ENCODE data around the gene COMMD6. TPM values are rescaled to one million over a fixed set of nuclear protein-coding genes. Genes with fewer than 3 reads are reported as not detected.

The COMMD6 gene
- total and polyA plus RNA-seq, 2 of the 13 experiments (the other 11 are each of a cell fraction or from before 2014, with no cell fraction given): 97.0 to 164 TPM

DNA sequence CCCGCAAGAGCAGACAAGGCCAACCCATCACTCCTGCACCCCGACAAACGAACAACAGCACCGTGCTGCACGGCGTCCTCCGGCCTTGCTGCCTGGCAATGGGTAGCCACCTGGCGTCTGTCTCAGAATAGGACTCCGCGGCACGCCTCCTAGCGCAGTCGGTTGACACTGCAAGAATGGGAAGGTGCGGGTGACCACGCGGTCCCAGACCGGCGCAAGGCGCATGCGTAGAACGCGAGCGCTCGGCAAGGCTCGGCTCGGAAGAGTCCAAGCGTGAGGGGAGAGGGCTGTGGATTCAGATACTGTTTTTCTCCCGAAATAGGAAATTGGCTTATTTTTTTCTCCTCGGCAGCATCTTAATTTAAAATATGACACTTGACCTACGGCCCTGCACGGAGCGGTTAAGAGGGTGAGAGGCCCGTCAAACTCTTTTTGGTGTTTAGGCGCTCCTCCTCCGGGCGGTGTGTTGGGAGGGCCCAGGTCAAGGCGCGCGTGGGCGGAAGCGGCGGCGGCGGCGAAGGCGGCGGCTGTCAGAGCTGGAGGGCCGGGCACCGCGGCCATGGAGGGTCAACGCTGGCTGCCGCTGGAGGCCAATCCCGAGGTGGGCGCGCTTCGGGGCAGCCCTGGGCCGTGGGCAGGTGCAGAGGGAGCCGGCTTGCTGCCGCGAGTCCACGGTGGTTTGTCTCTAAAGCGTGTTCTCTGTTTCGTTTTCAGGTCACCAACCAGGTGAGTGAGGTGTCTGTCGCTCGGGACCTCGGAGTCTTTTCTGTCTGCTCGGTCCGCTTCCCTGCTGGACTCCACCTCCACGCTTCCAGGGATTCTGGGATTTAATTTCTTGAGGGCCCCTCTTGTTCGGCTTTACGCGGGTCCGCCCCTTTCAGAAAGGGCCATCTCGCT is 11.9 kb upstream of the COMMD6 start, which contains the start of gene UCHL3 (continued):
- TF ChIP-seq, protein P1, sequence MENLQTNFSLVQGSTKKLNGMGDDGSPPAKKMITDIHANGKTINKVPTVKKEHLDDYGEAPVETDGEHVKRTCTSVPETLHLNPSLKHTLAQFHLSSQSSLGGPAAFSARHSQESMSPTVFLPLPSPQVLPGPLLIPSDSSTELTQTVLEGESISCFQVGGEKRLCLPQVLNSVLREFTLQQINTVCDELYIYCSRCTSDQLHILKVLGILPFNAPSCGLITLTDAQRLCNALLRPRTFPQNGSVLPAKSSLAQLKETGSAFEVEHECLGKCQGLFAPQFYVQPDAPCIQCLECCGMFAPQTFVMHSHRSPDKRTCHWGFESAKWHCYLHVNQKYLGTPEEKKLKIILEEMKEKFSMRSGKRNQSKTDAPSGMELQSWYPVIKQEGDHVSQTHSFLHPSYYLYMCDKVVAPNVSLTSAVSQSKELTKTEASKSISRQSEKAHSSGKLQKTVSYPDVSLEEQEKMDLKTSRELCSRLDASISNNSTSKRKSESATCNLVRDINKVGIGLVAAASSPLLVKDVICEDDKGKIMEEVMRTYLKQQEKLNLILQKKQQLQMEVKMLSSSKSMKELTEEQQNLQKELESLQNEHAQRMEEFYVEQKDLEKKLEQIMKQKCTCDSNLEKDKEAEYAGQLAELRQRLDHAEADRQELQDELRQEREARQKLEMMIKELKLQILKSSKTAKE (CRISPR knock-in tag; IDR thresholded peaks at IDR 0.05; ENCODE audit: borderline replicate concordance): no peak
- no peak for TF ChIP-seq SETDB1 (CRISPR knock-in tag; IDR thresholded peaks at IDR 0.05; ENCODE audit: borderline replicate concordance)
- TF ChIP-seq FOXA3 (CRISPR knock-in tag; IDR thresholded peaks at IDR 0.05): peak; percentile 70
- TF ChIP-seq RELA (CRISPR knock-in tag; IDR thresholded peaks at IDR 0.05): 0 out of 2 replicates have a peak, but pooled peaks have one; percentile 33
- TF ChIP-seq ZBTB8A (CRISPR knock-in tag; IDR thresholded peaks at IDR 0.05; ENCODE audit: borderline replicate concordance, low read depth): no peak
- TF ChIP-seq CBFB (CRISPR knock-in tag; IDR thresholded peaks at IDR 0.05): peak; percentile 73
- TF ChIP-seq, protein P2, sequence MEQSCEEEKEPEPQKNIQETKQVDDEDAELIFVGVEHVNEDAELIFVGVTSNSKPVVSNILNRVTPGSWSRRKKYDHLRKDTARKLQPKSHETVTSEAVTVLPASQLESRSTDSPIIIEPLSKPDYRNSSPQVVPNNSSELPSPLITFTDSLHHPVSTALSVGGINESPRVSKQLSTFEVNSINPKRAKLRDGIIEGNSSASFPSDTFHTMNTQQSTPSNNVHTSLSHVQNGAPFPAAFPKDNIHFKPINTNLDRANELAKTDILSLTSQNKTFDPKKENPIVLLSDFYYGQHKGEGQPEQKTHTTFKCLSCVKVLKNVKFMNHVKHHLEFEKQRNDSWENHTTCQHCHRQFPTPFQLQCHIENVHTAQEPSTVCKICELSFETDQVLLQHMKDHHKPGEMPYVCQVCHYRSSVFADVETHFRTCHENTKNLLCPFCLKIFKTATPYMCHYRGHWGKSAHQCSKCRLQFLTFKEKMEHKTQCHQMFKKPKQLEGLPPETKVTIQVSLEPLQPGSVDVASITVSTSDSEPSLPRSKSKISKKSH (CRISPR knock-in tag; IDR thresholded peaks at IDR 0.05; ENCODE audit: borderline replicate concordance): peak; percentile 81
- TF ChIP-seq MEF2D (CRISPR knock-in tag; IDR thresholded peaks at IDR 0.05): peak; percentile 24; the same call in 1 of the 2 replicates
- no peak for TF ChIP-seq ZNF251 (CRISPR knock-in tag; IDR thresholded peaks at IDR 0.05)
- no peak for TF ChIP-seq NR2F1 (CRISPR knock-in tag; IDR thresholded peaks at IDR 0.05)
- TF ChIP-seq ZNF782 (CRISPR knock-in tag; IDR thresholded peaks at IDR 0.05; ENCODE audit: borderline replicate concordance): 0 out of 2 replicates have a peak, but pooled peaks have one; percentile 41
- no peak for TF ChIP-seq ATRX (CRISPR knock-in tag; IDR thresholded peaks at IDR 0.05; ENCODE audit: borderline replicate concordance)
- TF ChIP-seq RBM39 (IDR thresholded peaks at IDR 0.05; ENCODE audit: low read depth, low read length, poor library complexity, severe bottlenecking): no peak
- TF ChIP-seq DNMT3B (CRISPR knock-in tag; conservative IDR thresholded peaks at IDR 0.05): no peak
- TF ChIP-seq, protein P3, sequence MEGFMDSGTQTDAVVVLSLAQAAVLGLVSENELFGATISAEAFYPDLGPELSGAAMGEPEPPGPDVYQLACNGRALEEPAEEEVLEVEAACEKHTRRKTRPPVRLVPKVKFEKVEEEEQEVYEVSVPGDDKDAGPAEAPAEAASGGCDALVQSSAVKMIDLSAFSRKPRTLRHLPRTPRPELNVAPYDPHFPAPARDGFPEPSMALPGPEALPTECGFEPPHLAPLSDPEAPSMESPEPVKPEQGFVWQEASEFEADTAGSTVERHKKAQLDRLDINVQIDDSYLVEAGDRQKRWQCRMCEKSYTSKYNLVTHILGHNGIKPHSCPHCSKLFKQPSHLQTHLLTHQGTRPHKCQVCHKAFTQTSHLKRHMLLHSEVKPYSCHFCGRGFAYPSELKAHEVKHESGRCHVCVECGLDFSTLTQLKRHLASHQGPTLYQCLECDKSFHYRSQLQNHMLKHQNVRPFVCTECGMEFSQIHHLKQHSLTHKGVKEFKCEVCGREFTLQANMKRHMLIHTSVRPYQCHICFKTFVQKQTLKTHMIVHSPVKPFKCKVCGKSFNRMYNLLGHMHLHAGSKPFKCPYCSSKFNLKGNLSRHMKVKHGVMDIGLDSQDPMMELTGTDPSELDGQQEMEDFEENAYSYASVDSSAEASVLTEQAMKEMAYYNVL (CRISPR knock-in tag; IDR thresholded peaks at IDR 0.05; ENCODE audit: borderline replicate concordance): peak; percentile 71; the same call in 1 of the 2 replicates
- peak; percentile 78 for TF ChIP-seq PHF8 (CRISPR knock-in tag; IDR thresholded peaks at IDR 0.05)
- no peak for TF ChIP-seq ZFP36 (IDR thresholded peaks at IDR 0.05; ENCODE audit: borderline replicate concordance, low read depth, low read length, partially characterized antibody)
- TF ChIP-seq FOXP1 (IDR thresholded peaks at IDR 0.05): no peak
- TF ChIP-seq FOXP1 (CRISPR knock-in tag; IDR thresholded peaks at IDR 0.05): no peak; the same call in 1 of the 2 replicates
- peak; percentile 59 for TF ChIP-seq ZBTB38 (CRISPR knock-in tag; IDR thresholded peaks at IDR 0.05)
- no peak for TF ChIP-seq TOPORS (CRISPR knock-in tag; IDR thresholded peaks at IDR 0.05)
- TF ChIP-seq KDM5A (IDR thresholded peaks at IDR 0.05; ENCODE audit: borderline replicate concordance, low read length): peak; percentile 36; the same call in 1 of the 2 replicates
- TF ChIP-seq HNRNPLL (IDR thresholded peaks at IDR 0.05; ENCODE audit: low read depth, low read length, poor library complexity, severe bottlenecking): peak; percentile 72
- no peak for TF ChIP-seq HNF4A (CRISPR knock-in tag; IDR thresholded peaks at IDR 0.05)
- peak; percentile 79 for TF ChIP-seq MIER2 (CRISPR knock-in tag; IDR thresholded peaks at IDR 0.05)

Measured in HepG2 (cell line).